ENCODE data around the gene NBAS. TPM values are rescaled to one million over a fixed set of nuclear protein-coding genes. Genes with fewer than 3 reads are reported as not detected.

NBAS gene
- total RNA-seq, 2 donors from 2014 or later = 31.5 to 32.0 TPM

GRCh38 chr2:15606481-15607441 lies 45.6 kb upstream of the NBAS start:
- no peak for ATAC-seq (ENCODE audit: insufficient number of reproducible peaks, low FRiP score, low read depth)
- Histone ChIP-seq H3K9me3 (no peaks in the 10 kb centered on the region), H3K27ac (no peak overlapping the region), H3K4me3 (no peak overlapping the region), H3K4me1 (ENCODE audit: control insufficient read depth in 1 of 2, low read depth in 2 of 2) (no peaks in the 10 kb centered on the region), H3K27me3 (replicated peaks; ENCODE audit: insufficient read depth) (no peaks in the 10 kb centered on the region), H3K36me3 (peaks cover 76% of the 10 kb centered on the region)
- no peak for DNase-seq (ENCODE audit: low spot score)
- TF ChIP-seq, protein P1, sequence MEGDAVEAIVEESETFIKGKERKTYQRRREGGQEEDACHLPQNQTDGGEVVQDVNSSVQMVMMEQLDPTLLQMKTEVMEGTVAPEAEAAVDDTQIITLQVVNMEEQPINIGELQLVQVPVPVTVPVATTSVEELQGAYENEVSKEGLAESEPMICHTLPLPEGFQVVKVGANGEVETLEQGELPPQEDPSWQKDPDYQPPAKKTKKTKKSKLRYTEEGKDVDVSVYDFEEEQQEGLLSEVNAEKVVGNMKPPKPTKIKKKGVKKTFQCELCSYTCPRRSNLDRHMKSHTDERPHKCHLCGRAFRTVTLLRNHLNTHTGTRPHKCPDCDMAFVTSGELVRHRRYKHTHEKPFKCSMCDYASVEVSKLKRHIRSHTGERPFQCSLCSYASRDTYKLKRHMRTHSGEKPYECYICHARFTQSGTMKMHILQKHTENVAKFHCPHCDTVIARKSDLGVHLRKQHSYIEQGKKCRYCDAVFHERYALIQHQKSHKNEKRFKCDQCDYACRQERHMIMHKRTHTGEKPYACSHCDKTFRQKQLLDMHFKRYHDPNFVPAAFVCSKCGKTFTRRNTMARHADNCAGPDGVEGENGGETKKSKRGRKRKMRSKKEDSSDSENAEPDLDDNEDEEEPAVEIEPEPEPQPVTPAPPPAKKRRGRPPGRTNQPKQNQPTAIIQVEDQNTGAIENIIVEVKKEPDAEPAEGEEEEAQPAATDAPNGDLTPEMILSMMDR (IDR thresholded peaks at IDR 0.05) = no peak

DNA sequence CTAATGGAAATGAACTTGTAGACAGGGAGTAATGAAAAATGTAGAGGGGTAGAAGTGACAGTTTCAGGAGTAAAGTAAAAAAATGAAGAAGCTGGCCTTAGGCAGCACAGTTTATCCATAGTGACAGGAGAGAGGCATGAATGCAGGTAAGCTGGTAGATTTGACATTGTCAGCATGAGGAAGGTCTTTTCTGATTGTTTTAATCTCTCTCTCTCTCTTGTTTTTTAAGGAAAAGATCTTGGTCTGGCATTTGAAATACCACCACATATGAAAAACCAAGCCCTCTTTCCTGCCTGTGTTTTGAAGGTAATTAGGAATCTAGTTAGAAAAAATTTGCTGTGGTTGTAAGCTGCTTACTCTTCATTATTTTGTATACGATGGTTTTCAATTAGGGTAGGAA lies 44.6 kb upstream of the NBAS start:
- DNase-seq (ENCODE audit: low spot score) = no peak
- TF ChIP-seq, protein P1 (IDR thresholded peaks at IDR 0.05) = no peak
- Histone ChIP-seq H3K4me1 (ENCODE audit: control insufficient read depth in 1 of 2, low read depth in 2 of 2) (no peaks in the 10 kb centered on the region), H3K4me3 (no peak overlapping the region), H3K27me3 (replicated peaks; ENCODE audit: insufficient read depth) (no peaks in the 10 kb centered on the region), H3K27ac (no peak overlapping the region), H3K9me3 (no peaks in the 10 kb centered on the region), H3K36me3 (peaks cover 83% of the 10 kb centered on the region)
- ATAC-seq (ENCODE audit: insufficient number of reproducible peaks, low FRiP score, low read depth) = no peak

GRCh38 chr2:15603948-15604347 lies 42.8 kb upstream of the NBAS start:
- Histone ChIP-seq H3K27ac (no peak overlapping the region), H3K36me3 (peaks cover 82% of the 10 kb centered on the region), H3K27me3 (replicated peaks; ENCODE audit: insufficient read depth) (no peaks in the 10 kb centered on the region), H3K4me3 (no peak overlapping the region), H3K4me1 (ENCODE audit: control insufficient read depth in 1 of 2, low read depth in 2 of 2) (no peaks in the 10 kb centered on the region), H3K9me3 (no peaks in the 10 kb centered on the region)
- no peak for ATAC-seq (ENCODE audit: insufficient number of reproducible peaks, low FRiP score, low read depth)
- no peak for DNase-seq (ENCODE audit: low spot score)
- TF ChIP-seq, protein P1 (IDR thresholded peaks at IDR 0.05) = no peak

GRCh38 chr2:15603044-15603765 lies 42.1 kb upstream of the NBAS start:
- Histone ChIP-seq H3K4me3 (no peak overlapping the region), H3K27me3 (replicated peaks; ENCODE audit: insufficient read depth) (no peaks in the 10 kb centered on the region), H3K4me1 (ENCODE audit: control insufficient read depth in 1 of 2, low read depth in 2 of 2) (no peaks in the 10 kb centered on the region), H3K36me3 (peaks cover 76% of the 10 kb centered on the region), H3K27ac (no peak overlapping the region), H3K9me3 (no peaks in the 10 kb centered on the region)
- ATAC-seq (ENCODE audit: insufficient number of reproducible peaks, low FRiP score, low read depth) (no peak), DNase-seq (ENCODE audit: low spot score) (no peak)
- TF ChIP-seq, protein P1 (IDR thresholded peaks at IDR 0.05) = no peak

DNA sequence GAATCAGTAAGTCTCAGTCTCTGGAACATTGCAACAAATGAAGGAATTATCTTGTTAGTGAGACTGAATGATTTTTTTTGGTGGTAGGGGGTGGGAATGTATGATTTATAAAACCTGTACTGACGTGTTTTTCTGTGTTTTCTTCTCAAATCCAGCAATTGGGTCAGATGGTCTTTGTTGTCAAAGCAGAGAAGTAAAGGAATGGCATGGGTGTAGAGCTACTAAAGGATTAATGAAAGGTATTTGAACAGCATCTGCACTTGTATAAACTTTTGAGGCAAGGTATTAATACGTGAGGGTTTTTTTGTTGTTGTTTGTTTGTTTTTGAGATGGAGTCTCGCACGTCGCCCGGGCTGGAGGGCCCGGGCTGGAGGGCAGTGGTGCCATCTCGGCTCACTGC lies 41.3 kb upstream of the NBAS start:
- no peaks in the 10 kb centered on the region for H3K4me1 ChIP-seq (ENCODE audit: control insufficient read depth in 1 of 2, low read depth in 2 of 2)
- H3K36me3 ChIP-seq = peaks cover 76% of the 10 kb centered on the region
- H3K4me3 ChIP-seq = no peak overlapping the region
- DNase-seq (ENCODE audit: low spot score) = no peak
- no peak overlapping the region for H3K27ac ChIP-seq
- ATAC-seq (ENCODE audit: insufficient number of reproducible peaks, low FRiP score, low read depth) = no peak
- no peaks in the 10 kb centered on the region for H3K27me3 ChIP-seq (replicated peaks; ENCODE audit: insufficient read depth)
- TF ChIP-seq, protein P1 (IDR thresholded peaks at IDR 0.05) = no peak
- no peaks in the 10 kb centered on the region for H3K9me3 ChIP-seq

Data from thoracic aorta (tissue), 2 donors.